ENCODE results near the gene COL13A1.

- no peak for TF ChIP-seq CTCF (IDR thresholded peaks at IDR 0.05)
- no peak for TF ChIP-seq POLR2A (IDR thresholded peaks at IDR 0.05)
Observed at GRCh38 chr10:69803809-69804208, 2.1 kb downstream of the COL13A1 start.

Data from breast epithelium (tissue), 3 donors.